Breast epithelium (tissue), 3 donors: ENCODE data around the gene TTC22.
A peak's percentile ranks its signal among the peaks of the same experiment; 100 is the strongest.

Experiments
- CTCF ChIP-seq, 3 donors: fragments of 450-650 bp; IDR thresholded peaks; one replicate each; pipeline ENCODE4 v1.5.1; 2016 to 2017; ENCODE audit warnings: antibody characterized with exemption in 3 of 3, mild to moderate bottlenecking in 3 of 3, moderate library complexity in 3 of 3
- POLR2A ChIP-seq: fragments of 450-650 bp; IDR thresholded peaks from one replicate; pipeline ENCODE4 v1.6.1; 2016; ENCODE audit warnings: antibody characterized with exemption, mild to moderate bottlenecking, moderate library complexity
- POLR2AphosphoS5 ChIP-seq, 3 donors: sonication (generic); formaldehyde crosslinking; IDR thresholded peaks; one replicate each; pipeline ENCODE4 v1.6.1; 2017; ENCODE audit warnings: antibody characterized with exemption in 3 of 3

- TF ChIP-seq CTCF (IDR thresholded peaks at IDR 0.05) (no peak), POLR2AphosphoS5 (IDR thresholded peaks at IDR 0.05) (peak; percentile 61 to 81 (median 76)), POLR2A (peak; percentile 67)
Observed at GRCh38 chr1:54764133-54764921, 36.8 kb downstream of the TTC22 start, which contains the start of gene PARS2.
